Measurements from ENCODE around the gene TSNAX. TPM values are rescaled to one million over a fixed set of nuclear protein-coding genes. Genes with fewer than 3 reads are reported as not detected.

The TSNAX gene
- total and polyA plus RNA-seq, 7 donors, result 17.7 to 37.5 (median 29.3) TPM

GRCh38 chr1:231485029-231485784 lies 43.3 kb upstream of the TSNAX start:
- DNase-seq, result no peak
- TF ChIP-seq POLR2A (IDR thresholded peaks at IDR 0.05) (no peak), POLR2AphosphoS5 (IDR thresholded peaks at IDR 0.05) (no peak), EP300 (IDR thresholded peaks at IDR 0.05) (no peak)
- TF ChIP-seq, protein P1, sequence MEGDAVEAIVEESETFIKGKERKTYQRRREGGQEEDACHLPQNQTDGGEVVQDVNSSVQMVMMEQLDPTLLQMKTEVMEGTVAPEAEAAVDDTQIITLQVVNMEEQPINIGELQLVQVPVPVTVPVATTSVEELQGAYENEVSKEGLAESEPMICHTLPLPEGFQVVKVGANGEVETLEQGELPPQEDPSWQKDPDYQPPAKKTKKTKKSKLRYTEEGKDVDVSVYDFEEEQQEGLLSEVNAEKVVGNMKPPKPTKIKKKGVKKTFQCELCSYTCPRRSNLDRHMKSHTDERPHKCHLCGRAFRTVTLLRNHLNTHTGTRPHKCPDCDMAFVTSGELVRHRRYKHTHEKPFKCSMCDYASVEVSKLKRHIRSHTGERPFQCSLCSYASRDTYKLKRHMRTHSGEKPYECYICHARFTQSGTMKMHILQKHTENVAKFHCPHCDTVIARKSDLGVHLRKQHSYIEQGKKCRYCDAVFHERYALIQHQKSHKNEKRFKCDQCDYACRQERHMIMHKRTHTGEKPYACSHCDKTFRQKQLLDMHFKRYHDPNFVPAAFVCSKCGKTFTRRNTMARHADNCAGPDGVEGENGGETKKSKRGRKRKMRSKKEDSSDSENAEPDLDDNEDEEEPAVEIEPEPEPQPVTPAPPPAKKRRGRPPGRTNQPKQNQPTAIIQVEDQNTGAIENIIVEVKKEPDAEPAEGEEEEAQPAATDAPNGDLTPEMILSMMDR (IDR thresholded peaks at IDR 0.05), result no peak
- Histone ChIP-seq H3K27me3 (no peaks in the 10 kb centered on the region), H3K27ac (no peak overlapping the region), H3K4me3 (no peak overlapping the region), H3K36me3 (no peaks in the 10 kb centered on the region), H3K9me3 (no peaks in the 10 kb centered on the region), H3K4me1 (no peaks in the 10 kb centered on the region)
- intact Hi-C loops (cut with DNase I), result no loop called here
- 31 to 63% methylated on average over 6 of the region's 6 CpGs for WGBS, 2 donors

GRCh38 chr1:231487019-231487418 lies 41.5 kb upstream of the TSNAX start:
- intact Hi-C loops (cut with DNase I), result no loop called here

DNA sequence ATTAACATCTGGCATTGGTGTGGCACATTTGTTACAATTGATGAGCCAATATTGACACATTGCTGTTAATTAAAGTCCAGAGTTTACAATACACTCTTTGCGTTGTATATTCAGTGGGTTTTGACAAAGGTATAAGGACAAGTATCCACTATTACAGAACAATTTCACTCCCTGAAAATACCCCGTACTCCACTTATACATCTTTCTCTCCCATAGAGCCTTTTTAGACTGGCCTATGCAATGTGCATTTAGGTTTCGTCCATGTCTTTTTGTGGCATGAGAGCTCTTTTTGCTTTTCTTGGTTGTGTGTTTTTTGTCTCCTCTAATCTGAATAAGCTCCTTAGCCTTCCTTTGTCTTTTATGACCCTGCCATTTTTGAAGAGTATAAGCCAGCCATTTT lies 40.6 kb upstream of the TSNAX start:
- DNase-seq, result no peak
- H3K27me3 ChIP-seq, result no peaks in the 10 kb centered on the region
- H3K4me3 ChIP-seq, result no peak overlapping the region
- intact Hi-C loops (cut with DNase I), result no loop called here
- no peaks in the 10 kb centered on the region for H3K36me3 ChIP-seq
- 93 to 94% methylated on average over 3 of the region's 3 CpGs for WGBS, 2 donors
- TF ChIP-seq POLR2A (IDR thresholded peaks at IDR 0.05), result no peak
- TF ChIP-seq POLR2AphosphoS5 (IDR thresholded peaks at IDR 0.05), result no peak
- TF ChIP-seq, protein P1 (IDR thresholded peaks at IDR 0.05), result no peak
- TF ChIP-seq EP300 (IDR thresholded peaks at IDR 0.05), result no peak
- H3K27ac ChIP-seq, result no peak overlapping the region
- H3K9me3 ChIP-seq, result no peaks in the 10 kb centered on the region
- H3K4me1 ChIP-seq, result no peaks in the 10 kb centered on the region

More at GRCh38 chr1:231487019-231487418, 41.5 kb upstream of the TSNAX start:
- no peaks in the 10 kb centered on the region for H3K27me3 ChIP-seq
- H3K27ac ChIP-seq, result no peak overlapping the region
- WGBS, 2 donors, result 60 to 66% methylated on average over 1 of the region's 1 CpG
- no peaks in the 10 kb centered on the region for H3K36me3 ChIP-seq
- no peak overlapping the region for H3K4me3 ChIP-seq
- DNase-seq, result no peak
- no peaks in the 10 kb centered on the region for H3K9me3 ChIP-seq
- H3K4me1 ChIP-seq, result no peaks in the 10 kb centered on the region
- TF ChIP-seq, protein P1 (IDR thresholded peaks at IDR 0.05), result no peak
- TF ChIP-seq POLR2AphosphoS5 (IDR thresholded peaks at IDR 0.05) (no peak), POLR2A (IDR thresholded peaks at IDR 0.05) (no peak), EP300 (IDR thresholded peaks at IDR 0.05) (no peak)

DNA sequence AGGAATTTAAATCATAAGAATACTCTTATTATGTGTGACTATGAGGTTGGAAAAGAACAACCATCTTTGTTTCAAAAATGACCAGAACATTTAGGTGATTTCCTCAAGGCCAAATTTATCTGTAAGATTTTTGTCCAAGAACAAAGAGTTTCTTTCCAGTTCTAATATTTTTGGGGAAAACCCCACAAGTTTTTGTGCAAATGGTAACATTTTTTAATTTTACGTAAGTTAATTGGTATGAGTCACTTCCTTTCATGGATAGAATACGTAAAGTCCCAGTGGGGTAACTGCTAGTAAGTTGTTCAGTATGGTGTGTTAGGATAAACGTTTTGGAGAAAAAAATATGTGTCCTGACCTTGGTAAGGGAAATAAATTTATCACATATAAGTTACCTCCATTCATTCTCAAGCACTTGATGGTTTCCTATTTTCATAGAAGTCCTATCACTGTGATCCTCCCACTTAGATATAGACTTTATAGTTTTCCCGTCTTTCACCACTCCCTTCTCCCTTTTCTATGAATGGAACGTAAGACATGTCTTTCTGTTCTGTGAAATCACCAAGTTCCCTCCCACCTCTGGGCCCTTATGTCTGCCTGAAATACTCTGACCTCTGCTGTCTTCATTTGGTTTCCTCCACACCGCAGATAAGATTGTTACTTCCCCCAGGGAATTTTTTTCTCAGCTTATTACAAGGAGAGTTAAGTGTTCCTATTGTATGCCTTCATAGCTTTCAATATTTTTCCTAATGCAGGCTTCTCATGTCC lies 34.9 kb upstream of the TSNAX start:
- Histone ChIP-seq H3K27ac (no peak overlapping the region), H3K9me3 (no peaks in the 10 kb centered on the region), H3K4me3 (no peak overlapping the region), H3K36me3 (no peaks in the 10 kb centered on the region), H3K4me1 (no peaks in the 10 kb centered on the region), H3K27me3 (no peaks in the 10 kb centered on the region)
- TF ChIP-seq, protein P1 (IDR thresholded peaks at IDR 0.05), result no peak
- intact Hi-C loops (cut with DNase I), result no loop called here
- no peak for DNase-seq
- 48 to 71% methylated on average over 6 of the region's 6 CpGs for WGBS, 2 donors

Data from sigmoid colon (tissue), 7 donors.